GM12874 (cell line): ENCODE results near the gene STAG1.

ENCODE experiments used
- TF ChIP-seq, protein P1 (sequence below): IDR thresholded peaks from 2 replicates; pipeline ENCODE4 v1.5.1; 2011; ENCODE audit warnings: low read depth, mild to moderate bottlenecking, control low read depth, low read length, moderate library complexity; ENCODE audit not compliant: insufficient read depth

The STAG1 gene

DNA sequence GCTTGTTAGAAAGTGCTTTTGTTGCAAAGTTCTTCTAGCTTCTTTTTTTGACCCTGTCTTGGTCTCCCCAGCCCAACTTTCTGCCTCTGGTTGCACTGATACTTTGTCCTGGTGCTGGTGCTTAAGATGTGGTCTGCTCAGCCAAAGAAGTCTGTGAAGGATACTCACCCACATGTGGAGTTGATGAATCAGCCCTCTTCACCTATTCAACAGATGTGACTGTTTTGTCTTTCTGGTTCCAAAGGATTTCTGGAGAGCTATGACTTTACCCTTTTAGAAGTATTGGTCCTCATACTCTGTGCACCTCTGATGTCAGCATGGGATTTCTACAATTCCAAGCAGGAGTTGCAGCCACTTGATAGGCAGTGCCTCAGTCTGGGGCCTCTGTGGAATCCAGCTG, 418.0 kb downstream of the STAG1 start:
- TF ChIP-seq, protein P1, sequence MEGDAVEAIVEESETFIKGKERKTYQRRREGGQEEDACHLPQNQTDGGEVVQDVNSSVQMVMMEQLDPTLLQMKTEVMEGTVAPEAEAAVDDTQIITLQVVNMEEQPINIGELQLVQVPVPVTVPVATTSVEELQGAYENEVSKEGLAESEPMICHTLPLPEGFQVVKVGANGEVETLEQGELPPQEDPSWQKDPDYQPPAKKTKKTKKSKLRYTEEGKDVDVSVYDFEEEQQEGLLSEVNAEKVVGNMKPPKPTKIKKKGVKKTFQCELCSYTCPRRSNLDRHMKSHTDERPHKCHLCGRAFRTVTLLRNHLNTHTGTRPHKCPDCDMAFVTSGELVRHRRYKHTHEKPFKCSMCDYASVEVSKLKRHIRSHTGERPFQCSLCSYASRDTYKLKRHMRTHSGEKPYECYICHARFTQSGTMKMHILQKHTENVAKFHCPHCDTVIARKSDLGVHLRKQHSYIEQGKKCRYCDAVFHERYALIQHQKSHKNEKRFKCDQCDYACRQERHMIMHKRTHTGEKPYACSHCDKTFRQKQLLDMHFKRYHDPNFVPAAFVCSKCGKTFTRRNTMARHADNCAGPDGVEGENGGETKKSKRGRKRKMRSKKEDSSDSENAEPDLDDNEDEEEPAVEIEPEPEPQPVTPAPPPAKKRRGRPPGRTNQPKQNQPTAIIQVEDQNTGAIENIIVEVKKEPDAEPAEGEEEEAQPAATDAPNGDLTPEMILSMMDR, result no peak

DNA sequence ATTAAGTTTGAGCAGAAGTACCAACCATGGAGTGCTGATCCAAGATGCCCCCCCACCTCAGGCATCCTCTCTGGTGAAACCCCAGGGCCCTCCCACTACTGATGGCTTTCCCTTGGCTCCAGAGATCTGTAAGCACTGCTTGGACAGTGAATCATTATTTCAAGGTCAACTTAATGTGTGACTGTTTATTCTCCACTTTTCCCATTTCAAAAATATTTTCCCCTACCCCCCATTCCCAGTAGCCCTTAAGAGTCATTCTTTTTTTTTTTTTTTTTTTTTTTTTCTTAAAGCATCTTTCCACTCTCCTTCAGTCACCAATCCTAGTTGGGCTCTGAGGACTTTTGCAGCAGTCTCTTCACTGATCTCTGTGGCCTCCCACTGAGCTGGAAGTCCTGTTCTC, 419.4 kb downstream of the STAG1 start:
- TF ChIP-seq, protein P1, result no peak

DNA sequence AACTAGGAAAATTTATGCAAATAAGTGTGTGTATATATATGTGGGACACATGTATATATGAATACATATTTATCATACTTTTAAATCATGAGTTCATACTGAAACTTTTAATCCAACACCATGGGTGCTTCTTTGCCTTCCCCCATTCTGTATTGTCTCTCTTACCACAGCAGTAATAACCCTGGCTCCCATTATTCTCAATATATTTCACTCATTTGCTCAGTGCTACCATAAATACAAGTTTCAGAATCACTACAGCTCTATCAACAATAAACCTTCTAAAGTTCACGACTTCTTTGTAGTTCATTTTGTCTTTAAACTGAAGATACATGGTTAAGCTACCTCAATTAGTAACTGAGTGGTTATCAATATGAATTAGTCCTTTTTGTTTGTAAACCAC, 419.9 kb downstream of the STAG1 start:
- TF ChIP-seq, protein P1, result no peak

DNA sequence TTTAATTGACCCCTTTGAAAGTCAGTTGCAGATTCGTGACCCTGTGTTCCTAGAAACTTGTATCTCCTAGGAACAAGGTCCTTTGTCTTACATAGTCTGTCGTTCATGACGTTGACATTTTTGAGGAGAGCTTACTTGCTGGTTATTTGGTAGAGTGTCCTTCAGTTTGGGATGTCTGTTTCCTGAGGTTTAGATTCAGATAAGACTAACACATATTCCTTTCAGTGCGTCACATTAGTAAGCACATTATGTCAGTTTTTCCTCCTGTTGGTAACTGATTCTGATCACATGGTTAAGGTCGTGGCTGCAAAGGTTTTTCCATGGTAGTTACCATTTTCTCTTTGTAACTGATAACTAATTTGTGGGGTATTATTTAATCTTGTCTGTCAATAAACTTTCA, 421.3 kb downstream of the STAG1 start:
- TF ChIP-seq, protein P1, result no peak

DNA sequence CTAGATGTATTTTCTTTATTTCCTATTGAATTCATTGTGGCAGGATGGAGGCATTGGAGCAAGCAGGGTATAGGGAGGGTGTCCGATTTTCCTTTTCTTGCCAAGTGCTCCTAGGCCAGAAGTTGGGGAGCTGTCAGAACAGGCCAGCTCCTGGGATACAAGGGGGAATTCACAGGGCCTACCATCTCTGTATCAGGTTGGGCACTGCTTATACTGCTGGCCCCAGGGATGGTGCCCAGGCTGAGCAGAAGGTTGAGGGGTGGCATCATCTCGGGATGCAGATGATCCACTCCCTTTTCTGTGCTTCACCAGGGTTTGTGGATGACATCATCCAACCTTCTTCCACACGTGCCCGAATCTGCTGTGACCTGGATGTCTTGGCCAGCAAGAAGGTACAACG, 422.6 kb downstream of the STAG1 start:
- TF ChIP-seq, protein P1, result no peak

DNA sequence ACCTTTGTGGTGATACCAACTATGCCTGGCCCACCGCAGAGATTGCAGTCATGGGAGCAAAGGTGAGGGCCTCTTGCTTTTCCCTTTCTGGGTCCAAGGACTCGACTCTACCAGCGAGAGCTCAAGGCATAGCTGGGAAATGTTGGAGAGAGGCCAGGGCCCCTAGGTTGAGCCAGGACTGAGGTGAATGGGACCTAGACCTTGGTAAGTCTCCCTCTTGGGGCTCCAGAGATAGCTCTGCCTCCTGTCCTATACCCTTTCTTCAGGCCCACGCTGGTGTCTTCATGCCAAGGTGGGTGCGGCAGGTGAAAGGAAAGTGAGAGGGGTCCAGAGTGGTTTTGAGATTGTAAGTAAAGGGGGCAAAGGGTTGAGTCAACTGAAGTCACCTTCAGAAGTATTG, 424.5 kb downstream of the STAG1 start:
- TF ChIP-seq, protein P1, result no peak

DNA sequence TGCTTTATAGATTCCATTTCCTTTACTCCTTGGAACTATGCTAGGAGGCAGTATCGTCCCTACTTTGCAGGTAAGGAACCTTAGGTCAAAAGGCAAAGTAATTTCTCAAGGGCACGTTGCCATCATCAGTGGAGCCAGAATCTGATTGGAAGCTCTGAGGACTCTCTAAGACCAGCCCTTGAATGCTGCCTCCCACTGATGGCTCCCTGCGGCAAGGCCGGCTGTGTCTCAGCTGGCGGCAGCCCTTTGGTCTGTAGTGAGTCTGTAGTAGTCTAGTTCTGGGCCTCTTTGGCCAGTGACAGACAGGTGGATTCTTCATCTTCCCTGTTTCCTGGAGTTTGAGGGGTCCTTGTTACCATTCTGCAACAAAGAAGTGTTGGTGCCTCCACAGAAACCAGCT, 425.9 kb downstream of the STAG1 start:
- TF ChIP-seq, protein P1, result no peak

DNA sequence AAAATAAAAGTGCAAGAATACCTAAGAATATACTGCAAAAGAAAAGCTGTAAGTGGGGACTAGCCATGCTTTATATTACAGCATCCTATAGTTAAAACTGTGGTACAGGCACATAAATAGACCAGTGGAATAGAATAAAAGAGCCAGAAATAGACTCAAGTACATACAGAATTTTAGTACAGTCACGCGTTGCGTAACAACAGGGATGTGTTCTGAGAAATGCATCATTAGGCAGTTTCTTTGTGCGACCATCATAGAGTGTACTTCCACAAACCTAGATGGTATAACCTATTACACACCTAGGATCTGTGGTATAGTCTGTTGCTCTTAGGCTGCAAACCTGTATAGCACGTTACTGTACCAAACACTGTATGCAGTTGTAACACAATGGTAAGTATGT, 440.2 kb downstream of the STAG1 start:
- TF ChIP-seq, protein P1, result no peak
